Measurements from ENCODE around the gene CACNA2D3.
"Not testable (repeated sequence)": the region's sequence is repeated elsewhere in the genome, so short reads cannot be mapped to it uniquely, and the experiment has no call there.

CACNA2D3 gene

DNA sequence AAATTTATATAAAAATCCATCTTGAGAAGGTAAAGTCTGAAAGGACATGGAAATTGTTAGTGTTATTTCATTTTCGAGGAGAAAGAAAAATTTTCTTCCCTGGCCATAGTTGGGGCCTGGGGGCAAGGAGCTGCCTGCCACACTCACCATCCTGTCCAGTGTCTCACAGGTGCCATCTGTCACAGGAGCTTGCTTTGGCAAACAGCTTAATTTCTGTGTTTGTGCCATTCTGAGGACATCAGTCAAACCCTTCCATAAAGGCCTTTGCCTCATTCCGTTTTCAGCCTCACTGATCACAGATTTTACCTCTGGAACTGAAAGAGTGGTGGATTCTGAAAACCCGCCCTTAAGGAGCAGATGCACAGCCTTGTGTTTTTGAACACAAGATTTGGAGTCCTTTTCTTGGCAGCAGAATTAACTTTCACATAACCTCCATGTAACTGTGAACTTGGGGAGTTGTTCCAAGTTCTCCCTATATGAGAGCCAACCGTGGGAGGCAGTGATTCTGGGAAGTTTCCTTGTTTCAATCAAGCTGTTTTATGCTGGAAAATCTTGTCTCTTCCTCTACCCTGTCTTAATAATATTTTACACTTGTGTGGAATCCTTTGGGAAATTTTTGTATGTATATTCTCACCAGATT, 254.7 kb downstream of the CACNA2D3 start:
- DNase-seq = peak in 1 of 3 experiments; percentile 1

DNA sequence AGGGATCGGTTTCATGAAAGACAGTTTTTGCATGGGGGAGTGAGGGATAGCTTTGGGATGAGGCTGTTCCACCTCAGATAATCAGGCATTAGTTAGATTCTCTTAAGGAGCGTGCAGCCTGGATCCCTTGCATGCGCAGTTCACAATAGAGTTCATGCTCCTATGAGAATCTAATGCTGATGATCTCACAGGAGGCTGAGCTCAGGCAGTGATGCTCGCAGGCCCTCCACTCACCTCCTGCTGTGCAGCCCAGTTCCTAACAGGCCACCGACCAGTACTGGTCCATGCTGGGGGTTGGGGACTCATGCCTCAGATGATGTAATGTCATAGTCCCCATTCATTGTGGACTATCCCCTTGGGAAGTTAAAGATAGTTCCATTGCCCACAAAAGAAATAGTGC, 255.8 kb downstream of the CACNA2D3 start:
- no peak for DNase-seq

DNA sequence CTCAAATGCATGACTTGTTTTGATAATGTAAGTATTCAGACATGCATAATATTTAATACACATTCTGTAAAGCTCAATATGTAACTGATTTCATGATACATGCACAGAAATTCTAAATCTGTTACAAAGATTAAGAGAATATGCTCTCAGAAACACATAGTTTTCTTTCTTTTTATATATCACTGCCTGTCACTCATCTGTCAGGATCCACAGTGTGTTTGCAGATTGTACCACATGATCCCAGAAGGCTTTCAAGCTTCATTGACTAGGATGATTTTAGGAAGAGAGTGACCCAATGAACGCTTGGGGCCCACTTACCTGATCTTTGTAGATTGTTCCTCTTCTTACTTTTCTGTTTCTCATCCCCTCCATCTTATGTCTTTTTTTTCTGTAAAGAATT, 261.9 kb downstream of the CACNA2D3 start:
- no peak for DNase-seq

GRCh38 chr3:54390582-54390981, 268.2 kb downstream of the CACNA2D3 start:
- DNase-seq = no peak

DNA sequence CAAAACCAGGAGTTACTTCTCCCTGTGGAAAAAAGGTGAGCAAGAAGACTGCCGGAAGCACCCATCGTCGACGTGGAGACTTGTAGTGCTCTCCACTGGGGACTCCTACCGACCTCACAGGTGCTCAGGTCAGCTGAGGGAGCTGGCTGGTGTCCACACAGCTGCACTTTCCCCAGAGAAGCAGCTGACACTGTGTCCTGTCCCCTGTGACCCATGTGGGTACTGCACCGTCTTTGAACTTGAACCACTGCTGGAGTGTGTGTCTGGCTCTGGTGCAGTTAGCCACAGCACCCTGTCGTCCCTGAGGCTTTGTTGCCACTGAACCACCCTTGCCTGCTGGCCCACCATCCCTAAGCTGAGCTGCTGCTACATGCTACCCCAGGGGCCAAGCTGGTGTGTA, 270.8 kb downstream of the CACNA2D3 start:
- no peak for DNase-seq

DNA sequence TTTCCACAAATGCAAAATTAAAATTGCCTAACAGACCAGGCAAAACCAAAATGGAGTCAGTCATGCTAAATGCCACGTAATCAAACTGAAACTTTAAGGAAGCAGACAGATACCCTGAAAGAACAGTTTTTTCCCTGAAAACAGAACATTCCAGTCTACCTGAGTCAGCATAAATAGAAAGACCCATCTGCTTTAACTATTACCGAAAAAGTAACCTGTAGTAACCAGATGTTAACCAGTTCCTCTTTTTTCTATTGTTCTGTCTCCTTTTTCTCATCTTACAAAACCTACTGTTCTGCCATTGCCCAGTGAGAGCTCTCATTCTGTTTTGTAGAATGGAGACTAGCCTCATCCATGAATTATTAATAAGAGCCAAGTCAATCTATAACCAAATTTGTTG, 286.0 kb downstream of the CACNA2D3 start:
- DNase-seq = no peak

GRCh38 chr3:54421943-54422342, 299.6 kb downstream of the CACNA2D3 start:
- peak; percentile 68 to 90 (median 69) for DNase-seq

GRCh38 chr3:54424292-54424691, 301.9 kb downstream of the CACNA2D3 start:
- DNase-seq = peak; percentile 35 to 72 (median 45)

DNA sequence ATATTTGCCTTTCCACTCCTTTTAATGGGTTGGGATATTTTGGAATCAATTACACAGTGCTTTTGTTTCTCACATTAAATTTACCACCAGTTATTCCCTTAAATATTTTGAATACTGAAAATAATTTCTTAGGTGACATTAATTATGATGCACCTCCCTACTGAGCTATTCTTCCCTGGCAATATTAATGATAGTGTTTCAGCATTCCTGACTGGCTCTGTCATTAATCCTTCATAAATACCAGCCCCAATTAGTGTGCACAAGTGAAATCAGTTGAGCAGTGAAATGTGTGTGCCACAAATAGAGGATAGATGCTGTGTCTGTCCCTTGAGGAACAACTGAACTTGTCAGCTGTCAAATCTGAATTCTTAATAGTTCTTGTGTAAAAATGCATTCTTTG, 304.0 kb downstream of the CACNA2D3 start:
- peak in 2 of 3 experiments; percentile 43 to 84 for DNase-seq

GRCh38 chr3:54427501-54427900, 305.1 kb downstream of the CACNA2D3 start:
- no peak for DNase-seq

DNA sequence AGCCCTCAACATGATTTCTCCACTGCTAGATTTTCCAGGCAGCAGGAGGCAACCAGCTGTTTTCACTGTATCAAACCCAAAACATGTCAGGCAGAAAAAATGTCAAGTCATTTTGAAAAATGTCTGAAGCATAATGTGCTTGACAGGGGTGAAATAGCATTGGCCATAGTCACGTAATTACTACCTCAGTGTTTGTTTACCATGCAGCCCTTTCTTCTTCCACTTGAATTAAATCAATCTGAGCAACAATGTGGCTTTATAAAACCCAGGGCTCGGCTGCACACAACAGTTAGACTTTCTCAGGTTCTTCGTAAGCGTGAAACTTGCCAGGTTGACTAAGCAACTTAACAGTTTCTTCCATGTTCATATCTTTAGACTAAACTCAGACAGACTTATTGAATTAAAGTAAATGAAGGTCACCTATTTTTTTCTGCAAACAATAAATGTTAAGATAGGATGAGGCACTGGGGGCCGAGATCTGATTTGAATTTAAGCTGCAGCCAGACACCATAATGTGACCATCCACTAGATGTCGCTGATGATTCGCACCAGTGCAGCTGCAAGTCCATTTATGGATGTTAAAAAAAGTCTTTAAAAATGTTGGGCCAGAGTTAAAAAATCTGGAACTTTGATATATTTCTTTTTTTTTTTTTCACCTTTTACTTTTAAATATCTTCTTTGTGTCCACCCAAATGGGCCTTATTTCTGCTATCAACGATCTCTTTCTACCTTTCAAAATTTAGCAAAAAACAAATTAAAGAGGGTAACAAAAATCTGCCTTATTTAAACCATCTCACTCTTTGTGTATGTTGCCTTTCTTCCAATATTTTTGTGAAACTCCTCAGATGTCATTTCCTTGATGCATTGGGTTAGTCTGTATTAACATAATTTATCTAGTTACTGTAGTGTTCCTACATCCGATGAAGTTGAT, 305.9 kb downstream of the CACNA2D3 start:
- DNase-seq = peak; percentile 81 to 95 (median 86)

DNA sequence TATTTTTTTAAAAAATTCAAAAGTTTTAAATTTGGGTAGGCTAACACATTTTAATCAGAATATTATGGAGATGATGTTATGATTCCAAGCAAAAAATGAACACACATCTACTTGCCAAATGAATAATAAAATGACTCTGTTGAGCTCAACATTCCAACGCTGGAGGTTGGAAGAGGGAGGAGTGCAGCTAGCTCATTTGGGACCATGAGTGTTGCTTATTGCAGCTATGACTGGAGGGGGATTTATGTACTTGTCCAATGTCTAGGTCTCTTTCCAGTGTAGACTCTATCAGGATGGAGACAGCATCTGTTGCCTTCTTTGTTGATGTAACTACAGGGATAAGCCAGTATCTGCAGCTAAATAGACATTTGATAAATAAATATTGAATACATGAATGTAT, 310.6 kb downstream of the CACNA2D3 start:
- no peak for DNase-seq

DNA sequence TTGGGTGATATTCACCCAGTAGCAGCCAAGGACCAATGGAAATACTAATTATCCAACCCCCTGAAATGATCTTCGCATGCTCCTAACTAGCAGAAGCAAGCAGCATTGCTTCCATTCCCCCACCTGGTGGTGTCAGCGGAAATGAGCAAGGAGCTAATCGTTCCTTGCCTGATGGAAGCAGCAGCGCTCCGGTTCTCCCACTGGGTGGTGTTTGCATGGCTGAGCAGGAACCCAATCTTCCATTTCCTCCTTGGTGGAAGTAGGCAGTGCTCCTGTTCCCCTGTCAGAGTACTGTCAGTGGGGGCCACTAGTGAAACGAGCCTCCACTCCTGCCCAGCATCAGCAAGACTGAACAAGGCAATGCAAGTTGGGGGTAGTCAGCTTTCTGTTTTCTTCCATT, 311.5 kb downstream of the CACNA2D3 start:
- peak in 2 of 3 experiments; percentile 15 to 19 for DNase-seq

GRCh38 chr3:54434756-54435155, 312.4 kb downstream of the CACNA2D3 start:
- no peak for DNase-seq

DNA sequence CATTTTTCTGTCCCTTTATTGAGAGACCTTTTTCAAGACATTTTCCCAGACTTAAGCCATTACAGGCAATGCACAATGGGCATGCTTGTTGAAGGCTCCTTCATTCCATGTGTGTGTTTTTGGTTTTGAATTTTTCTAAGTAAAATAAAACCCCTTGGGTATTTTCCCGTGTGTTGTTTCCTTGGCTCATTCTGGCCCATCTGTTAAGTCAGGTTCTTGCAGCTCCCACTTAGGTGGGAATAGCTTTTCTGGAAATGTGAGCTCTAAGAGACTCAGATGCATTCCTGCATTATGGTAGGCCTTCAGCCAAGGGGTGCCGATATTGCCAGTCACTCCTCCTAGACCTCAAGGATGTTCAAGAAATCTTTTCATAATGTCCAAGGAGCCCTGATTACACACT, 314.9 kb downstream of the CACNA2D3 start:
- DNase-seq = no peak

- no peak for DNase-seq
Measured at GRCh38 chr3:54443561-54444161, 321.3 kb downstream of the CACNA2D3 start.

GRCh38 chr3:54445630-54446029, 323.3 kb downstream of the CACNA2D3 start:
- DNase-seq = no peak

GRCh38 chr3:54447427-54447826, 325.1 kb downstream of the CACNA2D3 start:
- no peak for DNase-seq

- DNase-seq = no peak
Measured at GRCh38 chr3:54454806-54455205, 332.5 kb downstream of the CACNA2D3 start.

DNA sequence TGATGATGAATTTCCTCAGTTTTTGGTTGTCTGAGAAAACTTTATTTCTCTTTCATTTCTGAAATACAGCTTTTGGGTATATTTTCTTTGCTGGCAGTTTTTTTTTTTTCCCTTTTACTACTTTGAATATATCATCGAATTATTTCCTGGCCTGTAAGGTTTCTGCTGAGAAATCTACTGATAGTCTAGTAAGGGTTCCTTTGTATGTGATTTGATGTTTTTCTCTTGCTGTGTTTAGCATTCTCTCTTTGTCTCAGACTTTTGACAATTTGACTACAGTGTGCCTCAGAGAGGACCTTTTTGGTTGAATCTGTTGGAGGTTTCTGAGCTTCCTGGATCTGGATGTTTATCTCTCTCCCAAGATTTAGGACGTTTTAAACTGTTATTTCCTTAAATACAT, 336.0 kb downstream of the CACNA2D3 start:
- DNase-seq = no peak

DNA sequence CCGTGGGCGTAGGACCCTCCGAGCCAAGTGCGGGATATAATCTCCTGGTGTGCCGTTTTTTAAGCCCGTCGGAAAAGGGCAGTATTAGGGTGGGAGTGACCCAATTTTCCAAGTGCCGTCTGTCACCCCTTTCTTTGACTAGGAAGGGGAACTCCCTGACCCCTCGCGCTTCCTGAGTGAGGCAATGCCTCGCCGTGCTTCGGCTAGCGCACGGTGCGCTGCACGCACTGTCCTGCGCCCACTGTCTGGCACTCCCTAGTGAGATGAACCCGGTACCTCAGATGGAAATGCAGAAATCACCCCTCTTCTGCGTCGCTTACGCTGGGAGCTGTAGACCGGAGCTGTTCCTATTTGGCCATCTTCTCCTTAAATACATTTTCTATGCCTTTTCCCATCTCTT, 342.2 kb downstream of the CACNA2D3 start:
- DNase-seq = not testable (repeated sequence)

GRCh38 chr3:54476891-54477290, 354.5 kb downstream of the CACNA2D3 start:
- DNase-seq = no peak

- DNase-seq = no peak
Measured at GRCh38 chr3:54481606-54482365, 359.4 kb downstream of the CACNA2D3 start.
